ENCODE results near the gene NAXD.

NAXD gene

DNA sequence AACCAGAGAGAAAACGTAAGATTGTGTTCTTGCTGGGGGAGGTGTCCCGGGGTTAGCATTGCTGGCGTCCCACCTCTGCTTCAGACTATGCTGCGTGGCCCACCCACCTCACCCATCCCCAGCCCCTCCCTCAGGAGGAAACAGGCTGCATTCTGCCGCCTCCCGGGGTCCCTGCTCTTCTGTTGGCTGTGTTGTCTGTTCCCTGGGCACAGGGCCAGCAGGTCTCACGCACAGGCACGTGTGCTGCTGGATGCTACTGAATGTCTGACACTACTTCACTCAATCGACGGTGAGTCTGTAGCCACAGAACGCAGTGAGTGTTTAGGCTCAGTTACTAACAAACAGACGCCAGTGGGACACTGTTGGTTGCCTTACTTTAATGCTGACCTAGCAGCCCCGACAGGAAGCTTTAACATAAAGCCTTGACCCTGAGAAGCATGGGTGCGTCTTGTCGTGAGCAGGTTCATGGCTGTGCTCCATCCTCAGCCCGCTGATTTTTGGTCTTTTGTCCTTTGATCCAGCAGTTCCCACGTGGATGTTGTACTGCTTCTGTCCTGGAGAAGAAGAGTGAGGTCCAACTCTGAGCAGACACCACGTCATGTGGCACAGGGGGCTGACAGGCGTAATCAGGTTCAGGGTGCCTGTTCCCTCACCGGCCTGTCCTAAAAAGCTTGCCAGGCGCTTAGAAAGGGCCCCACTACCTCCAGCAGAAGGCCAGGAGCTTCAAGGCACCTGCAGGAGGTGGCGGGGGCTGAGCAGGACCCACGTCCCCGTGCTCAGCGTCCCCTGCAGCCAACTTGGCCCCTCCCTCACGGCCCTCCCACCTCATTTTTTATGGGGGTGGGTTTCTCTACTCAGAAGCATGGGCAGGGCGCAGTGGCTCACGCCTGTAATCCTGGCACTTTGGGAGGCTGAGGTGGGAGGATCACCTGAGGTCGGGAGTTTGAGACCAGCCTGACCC is 26.0 kb downstream of the NAXD start:
- Histone ChIP-seq H3K9ac (ENCODE audit: low read length) (no peak overlapping the region), H3K36me3 (ENCODE audit: insufficient read depth, low read length) (peaks cover 70% of the 10 kb centered on the region), H3K4me1 (ENCODE audit: insufficient read depth, low read length) (peaks cover 22% of the 10 kb centered on the region), H3K27ac (ENCODE audit: low read depth, low read length) (peak overlapping the region; percentile 19), H3K9me3 (ENCODE audit: low read length) (no peaks in the 10 kb centered on the region), H3K27me3 (ENCODE audit: control insufficient read depth in 1 of 2, insufficient read depth in 2 of 2, low read length in 2 of 2) (no peaks in the 10 kb centered on the region), H3K4me3 (ENCODE audit: low read depth in 1 of 2, low read length in 2 of 2) (no peak overlapping the region)

DNA sequence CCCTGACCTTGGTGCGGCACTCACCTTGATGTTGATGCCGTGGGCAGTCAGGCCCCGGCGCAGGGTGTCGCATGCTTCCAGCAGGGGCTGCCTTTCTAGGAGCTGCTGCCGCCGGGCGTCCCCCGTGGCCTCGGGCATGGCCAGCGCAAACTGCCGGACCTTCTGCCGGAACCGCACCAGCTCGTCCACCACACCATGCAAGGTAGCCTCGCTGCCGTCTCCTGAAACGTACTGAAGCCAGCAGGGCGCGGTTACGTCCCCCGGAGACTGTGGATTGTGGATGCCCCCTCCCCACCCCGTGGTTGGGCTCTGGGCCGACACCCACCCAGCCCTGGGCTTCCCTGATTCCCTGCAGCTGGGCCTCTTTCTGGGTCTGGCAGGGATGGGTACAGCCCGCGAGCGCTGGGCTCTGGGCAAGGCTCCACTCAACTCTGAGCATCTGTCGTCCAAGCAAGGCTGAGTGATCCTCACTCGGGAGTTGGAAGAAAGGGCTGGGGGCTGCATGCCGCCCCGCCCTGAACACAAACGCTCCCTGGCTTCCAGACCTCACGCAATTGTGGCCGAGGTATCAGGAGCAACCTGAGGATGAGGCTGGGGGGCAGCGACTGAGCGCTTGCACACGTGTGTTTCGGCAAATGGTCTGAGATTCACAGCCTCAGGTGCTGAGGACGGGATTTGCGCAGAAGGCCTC is 27.1 kb downstream of the NAXD start:
- H3K4me3 ChIP-seq (ENCODE audit: low read depth in 1 of 2, low read length in 2 of 2), result no peak overlapping the region
- no peak overlapping the region for H3K9ac ChIP-seq (ENCODE audit: low read length)
- H3K27me3 ChIP-seq (ENCODE audit: control insufficient read depth in 1 of 2, insufficient read depth in 2 of 2, low read length in 2 of 2), result no peaks in the 10 kb centered on the region
- peaks cover 22% of the 10 kb centered on the region for H3K4me1 ChIP-seq (ENCODE audit: insufficient read depth, low read length)
- peaks cover 59% of the 10 kb centered on the region for H3K36me3 ChIP-seq (ENCODE audit: insufficient read depth, low read length)
- no peaks in the 10 kb centered on the region for H3K9me3 ChIP-seq (ENCODE audit: low read length)
- H3K27ac ChIP-seq (ENCODE audit: low read depth, low read length), result no peak overlapping the region

DNA sequence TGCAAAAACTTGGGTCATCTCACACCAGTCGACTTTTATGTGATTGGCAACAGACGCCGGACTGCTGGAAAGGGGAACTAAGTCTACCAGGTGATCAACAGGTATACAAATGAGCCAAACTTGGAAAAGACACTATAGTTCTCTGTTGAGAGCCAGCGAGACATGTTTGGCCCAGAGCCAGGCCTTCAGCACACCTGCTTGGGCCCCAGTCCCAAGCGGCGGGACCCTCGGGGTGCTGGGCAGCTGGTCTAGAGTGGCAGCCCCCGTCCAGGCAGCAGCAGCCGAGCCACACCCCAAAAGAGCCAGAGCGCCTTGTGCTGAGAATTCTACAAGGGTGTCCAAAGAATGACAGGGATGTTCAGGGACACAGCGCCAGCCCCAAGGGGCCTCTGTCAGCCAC is 28.0 kb downstream of the NAXD start:
- peaks cover 51% of the 10 kb centered on the region for H3K36me3 ChIP-seq (ENCODE audit: insufficient read depth, low read length)

DNA sequence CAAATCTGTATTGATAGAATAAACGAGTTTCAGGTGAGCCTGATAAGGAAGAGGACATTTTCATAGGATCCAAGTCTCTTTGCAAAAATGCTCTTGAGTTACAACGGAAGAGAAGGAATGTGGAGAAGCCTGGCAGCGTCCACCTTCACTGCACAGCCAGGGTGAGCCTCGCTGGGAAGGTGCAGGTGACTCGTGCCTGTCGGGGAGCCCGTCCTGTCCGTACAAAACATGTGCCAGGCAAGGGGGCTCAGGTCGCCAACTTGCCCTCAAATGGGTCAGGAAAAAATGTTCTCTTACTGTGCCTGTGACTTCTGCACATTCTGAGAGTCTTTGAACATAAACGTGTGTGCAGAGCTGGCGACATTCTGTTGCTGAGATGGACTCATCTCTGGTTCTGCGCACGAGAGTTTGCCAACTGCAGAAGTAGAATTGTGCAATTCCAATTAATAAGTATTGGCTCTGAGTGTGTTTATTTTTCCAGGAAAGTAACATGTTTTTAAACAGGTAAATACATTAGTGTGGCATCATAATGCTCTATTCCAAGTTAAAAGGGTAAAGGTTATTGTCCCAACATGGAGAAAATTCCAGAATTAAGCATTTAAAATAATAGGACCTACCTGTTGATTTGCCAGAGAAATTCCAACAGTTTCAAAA is 28.6 kb downstream of the NAXD start:
- Histone ChIP-seq H3K9me3 (ENCODE audit: low read length) (no peaks in the 10 kb centered on the region), H3K4me3 (ENCODE audit: low read depth in 1 of 2, low read length in 2 of 2) (no peak overlapping the region), H3K36me3 (ENCODE audit: insufficient read depth, low read length) (peaks cover 46% of the 10 kb centered on the region), H3K27ac (ENCODE audit: low read depth, low read length) (peak overlapping the region; percentile 24), H3K9ac (ENCODE audit: low read length) (no peak overlapping the region), H3K27me3 (ENCODE audit: control insufficient read depth in 1 of 2, insufficient read depth in 2 of 2, low read length in 2 of 2) (no peaks in the 10 kb centered on the region), H3K4me1 (ENCODE audit: insufficient read depth, low read length) (peaks cover 22% of the 10 kb centered on the region)

More for the DNA sequence above, 28.0 kb downstream of the NAXD start:
- Histone ChIP-seq H3K27me3 (ENCODE audit: control insufficient read depth in 1 of 2, insufficient read depth in 2 of 2, low read length in 2 of 2) (no peaks in the 10 kb centered on the region), H3K4me1 (ENCODE audit: insufficient read depth, low read length) (peaks cover 22% of the 10 kb centered on the region), H3K27ac (ENCODE audit: low read depth, low read length) (no peak overlapping the region), H3K4me3 (ENCODE audit: low read depth in 1 of 2, low read length in 2 of 2) (no peak overlapping the region), H3K9me3 (ENCODE audit: low read length) (no peaks in the 10 kb centered on the region), H3K9ac (ENCODE audit: low read length) (no peak overlapping the region)

DNA sequence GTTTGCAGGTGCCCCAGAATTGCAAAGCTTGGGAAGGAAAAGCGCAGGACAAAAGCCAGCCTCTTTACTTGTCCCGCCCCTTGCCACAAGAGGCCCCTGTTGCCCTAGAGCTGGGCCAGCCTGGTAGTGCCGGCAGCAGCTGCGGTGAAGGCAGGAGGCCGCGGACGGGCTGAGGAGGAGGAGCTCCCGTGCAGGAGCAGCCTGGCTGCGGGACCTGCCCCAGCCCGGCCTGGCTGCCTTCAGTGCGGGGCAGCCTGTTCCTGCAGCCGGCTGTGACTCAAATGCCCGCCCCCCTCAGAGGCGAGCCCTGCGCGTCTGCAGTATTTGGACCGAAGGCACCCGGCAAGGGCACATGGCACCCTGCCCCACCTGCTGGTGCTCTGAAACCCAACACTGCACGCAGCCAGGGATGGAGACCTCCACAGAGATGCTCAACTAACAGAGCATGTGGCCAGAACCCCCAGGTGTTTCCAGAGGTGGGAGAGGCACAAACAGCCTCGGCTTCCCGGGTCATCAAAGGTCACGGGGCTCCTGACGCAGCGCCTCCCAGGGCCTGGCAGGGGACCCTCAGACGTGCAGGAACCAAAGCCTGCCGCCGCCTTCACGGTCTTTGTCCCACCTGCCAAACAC is 29.7 kb downstream of the NAXD start:
- no peak overlapping the region for H3K9ac ChIP-seq (ENCODE audit: low read length)
- no peaks in the 10 kb centered on the region for H3K27me3 ChIP-seq (ENCODE audit: control insufficient read depth in 1 of 2, insufficient read depth in 2 of 2, low read length in 2 of 2)
- H3K4me3 ChIP-seq (ENCODE audit: low read depth in 1 of 2, low read length in 2 of 2), result no peak overlapping the region
- H3K36me3 ChIP-seq (ENCODE audit: insufficient read depth, low read length), result peaks cover 36% of the 10 kb centered on the region
- no peaks in the 10 kb centered on the region for H3K9me3 ChIP-seq (ENCODE audit: low read length)
- peaks cover 22% of the 10 kb centered on the region for H3K4me1 ChIP-seq (ENCODE audit: insufficient read depth, low read length)
- no peak overlapping the region for H3K27ac ChIP-seq (ENCODE audit: low read depth, low read length)

DNA sequence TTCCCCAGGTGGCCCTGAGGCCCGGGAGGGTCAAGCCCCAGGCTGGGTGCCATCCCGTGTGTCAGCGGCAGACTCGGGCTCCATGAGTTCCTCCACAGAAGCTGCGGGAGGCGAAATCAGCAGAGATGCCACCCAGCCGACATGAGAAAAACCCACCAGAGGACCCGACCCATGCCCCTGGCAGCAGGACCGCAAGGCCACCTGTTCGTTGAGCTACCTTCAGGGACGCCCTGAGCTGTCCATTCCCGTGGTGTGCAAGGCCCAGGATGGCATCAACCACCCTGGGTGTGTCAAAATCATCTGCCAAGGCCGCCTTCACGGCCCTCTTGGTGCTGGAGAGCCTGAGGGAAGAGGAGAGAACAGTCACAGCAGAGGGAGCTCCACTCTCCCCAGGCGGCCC is 30.4 kb downstream of the NAXD start:
- Histone ChIP-seq H3K27me3 (ENCODE audit: control insufficient read depth in 1 of 2, insufficient read depth in 2 of 2, low read length in 2 of 2) (no peaks in the 10 kb centered on the region), H3K4me1 (ENCODE audit: insufficient read depth, low read length) (peaks cover 21% of the 10 kb centered on the region), H3K36me3 (ENCODE audit: insufficient read depth, low read length) (peaks cover 35% of the 10 kb centered on the region), H3K9ac (ENCODE audit: low read length) (no peak overlapping the region), H3K9me3 (ENCODE audit: low read length) (no peaks in the 10 kb centered on the region), H3K27ac (ENCODE audit: low read depth, low read length) (no peak overlapping the region), H3K4me3 (ENCODE audit: low read depth in 1 of 2, low read length in 2 of 2) (no peak overlapping the region)

DNA sequence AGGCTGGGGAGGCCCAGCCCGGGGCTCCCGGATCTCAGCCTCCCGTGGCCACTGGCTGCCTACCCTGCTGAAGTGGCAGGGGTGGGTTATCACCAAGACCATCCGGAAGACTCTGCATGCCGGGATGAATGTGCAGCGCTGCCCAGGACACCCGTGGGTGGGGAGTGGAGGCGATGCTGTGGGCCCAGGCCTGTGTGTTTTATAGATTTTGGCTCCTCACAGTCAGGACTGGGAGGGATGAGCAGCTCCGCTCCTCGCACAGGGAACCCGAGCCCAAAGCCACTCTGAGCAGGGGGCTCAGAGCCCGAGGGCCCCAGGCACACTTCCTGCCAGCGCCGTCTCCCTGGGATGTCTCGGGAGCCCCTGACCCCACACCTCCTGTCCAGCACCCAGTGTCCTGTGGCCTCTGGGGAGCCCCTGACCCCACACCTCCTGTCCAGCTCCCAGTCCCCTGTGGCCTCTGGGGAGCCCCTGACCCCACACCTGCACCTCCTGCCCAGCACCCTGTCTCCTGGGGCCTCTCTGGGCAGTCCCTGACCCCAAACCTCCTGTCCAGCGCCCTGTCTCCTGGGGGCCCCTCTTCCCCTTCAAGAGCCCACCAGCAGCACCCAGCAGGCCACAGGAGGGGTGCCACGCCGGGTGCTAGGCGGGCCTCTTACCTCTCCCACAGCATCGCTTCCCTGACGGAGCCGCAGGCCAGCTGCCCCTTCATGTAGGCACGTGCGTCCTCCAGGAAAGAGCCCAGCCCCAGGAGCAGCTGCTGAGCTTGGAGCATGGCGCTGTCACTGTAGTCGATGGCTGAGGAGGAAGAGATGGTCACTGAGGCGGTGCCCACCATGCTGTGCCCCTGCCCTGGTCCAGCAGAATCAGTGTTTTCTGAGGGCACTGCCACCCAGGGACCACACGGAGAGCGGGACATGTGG is 31.4 kb downstream of the NAXD start:
- Histone ChIP-seq H3K27me3 (ENCODE audit: control insufficient read depth in 1 of 2, insufficient read depth in 2 of 2, low read length in 2 of 2) (no peaks in the 10 kb centered on the region), H3K27ac (ENCODE audit: low read depth, low read length) (no peak overlapping the region), H3K36me3 (ENCODE audit: insufficient read depth, low read length) (peaks cover 28% of the 10 kb centered on the region), H3K4me3 (ENCODE audit: low read depth in 1 of 2, low read length in 2 of 2) (no peak overlapping the region), H3K9ac (ENCODE audit: low read length) (no peak overlapping the region), H3K9me3 (ENCODE audit: low read length) (no peaks in the 10 kb centered on the region), H3K4me1 (ENCODE audit: insufficient read depth, low read length) (peaks cover 14% of the 10 kb centered on the region)

- H3K27ac ChIP-seq (ENCODE audit: low read depth, low read length), result no peak overlapping the region
- H3K9me3 ChIP-seq (ENCODE audit: low read length), result no peaks in the 10 kb centered on the region
- H3K4me1 ChIP-seq (ENCODE audit: insufficient read depth, low read length), result peaks cover 14% of the 10 kb centered on the region
- peaks cover 28% of the 10 kb centered on the region for H3K36me3 ChIP-seq (ENCODE audit: insufficient read depth, low read length)
- no peaks in the 10 kb centered on the region for H3K27me3 ChIP-seq (ENCODE audit: control insufficient read depth in 1 of 2, insufficient read depth in 2 of 2, low read length in 2 of 2)
- no peak overlapping the region for H3K4me3 ChIP-seq (ENCODE audit: low read depth in 1 of 2, low read length in 2 of 2)
- H3K9ac ChIP-seq (ENCODE audit: low read length), result no peak overlapping the region
Measured at GRCh38 chr13:110647365-110647737, 32.0 kb downstream of the NAXD start.

DNA sequence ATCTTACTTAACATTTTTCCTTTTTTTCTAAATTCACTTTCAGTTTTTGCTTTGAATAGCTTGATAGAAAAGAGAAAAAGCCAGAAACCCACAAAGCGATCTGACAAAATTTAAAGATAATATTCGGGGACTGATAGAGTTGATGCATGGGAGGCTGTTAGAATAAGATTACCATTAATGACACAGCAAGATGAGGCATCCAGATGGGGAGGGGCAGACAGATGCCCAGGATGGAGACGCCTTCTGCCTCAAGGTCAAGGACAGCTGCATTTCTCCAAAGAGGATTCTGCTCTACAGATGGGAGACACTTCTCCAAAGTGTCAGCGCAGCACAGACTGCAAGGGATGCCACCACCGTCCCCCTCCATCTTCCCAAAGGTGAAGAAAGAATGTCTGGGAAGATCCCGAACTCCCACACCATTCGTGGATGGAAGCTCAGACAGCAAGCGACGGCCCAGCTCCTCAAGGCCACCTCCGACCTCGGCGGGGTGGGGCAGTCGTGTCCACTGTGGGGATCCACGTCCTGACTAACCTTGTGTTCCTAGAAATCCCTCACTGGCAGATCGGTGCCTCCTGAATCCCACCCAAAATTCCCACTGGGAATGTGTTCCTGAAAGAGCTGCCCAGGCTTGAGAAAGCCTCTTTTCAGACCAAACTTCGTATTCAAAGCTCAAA is 32.9 kb downstream of the NAXD start:
- no peaks in the 10 kb centered on the region for H3K9me3 ChIP-seq (ENCODE audit: low read length)
- H3K27me3 ChIP-seq (ENCODE audit: control insufficient read depth in 1 of 2, insufficient read depth in 2 of 2, low read length in 2 of 2), result no peaks in the 10 kb centered on the region
- H3K4me3 ChIP-seq (ENCODE audit: low read depth in 1 of 2, low read length in 2 of 2), result no peak overlapping the region
- no peak overlapping the region for H3K27ac ChIP-seq (ENCODE audit: low read depth, low read length)
- no peak overlapping the region for H3K9ac ChIP-seq (ENCODE audit: low read length)
- peaks cover 22% of the 10 kb centered on the region for H3K36me3 ChIP-seq (ENCODE audit: insufficient read depth, low read length)
- H3K4me1 ChIP-seq (ENCODE audit: insufficient read depth, low read length), result peaks cover 14% of the 10 kb centered on the region

DNA sequence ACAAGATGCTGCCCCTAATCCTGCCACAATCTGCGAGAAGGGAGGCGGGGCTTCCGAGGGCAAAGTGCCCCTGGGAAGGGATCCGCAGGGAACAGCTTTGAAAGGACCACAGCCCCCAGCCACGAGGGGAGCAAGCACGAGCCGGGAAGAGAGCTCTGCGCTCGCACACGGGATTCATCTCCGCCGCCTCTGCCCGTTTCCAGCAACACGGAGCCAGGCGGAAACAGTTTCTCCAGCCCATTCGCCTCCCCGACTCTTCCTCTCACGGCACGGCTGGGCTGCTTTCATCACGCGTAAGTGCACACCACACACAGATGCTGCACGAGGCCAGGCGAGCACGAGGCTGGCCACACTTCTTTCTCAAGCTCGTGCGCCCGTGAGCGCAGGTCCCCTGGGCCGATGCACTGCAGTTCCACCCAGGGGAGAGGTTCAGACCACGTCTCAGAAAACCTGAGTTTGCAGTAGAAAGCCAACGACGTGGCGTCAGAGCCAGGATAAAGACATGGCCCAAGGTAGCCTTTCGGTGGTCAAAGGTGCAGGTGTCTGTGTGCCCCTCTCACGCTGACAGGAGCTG is 33.6 kb downstream of the NAXD start:
- Histone ChIP-seq H3K27ac (ENCODE audit: low read depth, low read length) (no peak overlapping the region), H3K9ac (ENCODE audit: low read length) (no peak overlapping the region), H3K9me3 (ENCODE audit: low read length) (no peaks in the 10 kb centered on the region), H3K36me3 (ENCODE audit: insufficient read depth, low read length) (peaks cover 16% of the 10 kb centered on the region), H3K27me3 (ENCODE audit: control insufficient read depth in 1 of 2, insufficient read depth in 2 of 2, low read length in 2 of 2) (no peaks in the 10 kb centered on the region), H3K4me1 (ENCODE audit: insufficient read depth, low read length) (peaks cover 14% of the 10 kb centered on the region), H3K4me3 (ENCODE audit: low read depth in 1 of 2, low read length in 2 of 2) (no peak overlapping the region)
